Hepatocyte (in vitro differentiated cells): ENCODE results near the gene TAB3. TPM values are rescaled to one million over a fixed set of nuclear protein-coding genes. Genes with fewer than 3 reads are reported as not detected.

Experiments used
- DNase-seq: peaks from one replicate; pipeline ENCODE4 v3.0.0-alpha.2; 2016; ENCODE audit warnings: low spot score
- H2AFZ ChIP-seq: fragments of 200-600 bp; sonication (generic); 2 replicates; pipeline ENCODE4 v1.6.0; 2016; ENCODE audit warnings: antibody characterized with exemption, mild to moderate bottlenecking
- H3K27ac ChIP-seq: fragments of 200-600 bp; sonication (generic); 2 replicates; pipeline ENCODE4 v1.5.1; 2016; ENCODE audit warnings: mild to moderate bottlenecking
- H3K27me3 ChIP-seq: fragments of 200-600 bp; sonication (generic); 2 replicates; pipeline ENCODE4 v1.6.1; 2016
- H3K36me3 ChIP-seq: fragments of 200-600 bp; sonication (generic); replicated peaks from 2 replicates; pipeline ENCODE4 v1.5.1; 2016; ENCODE audit warnings: low read depth; ENCODE audit not compliant: insufficient read depth
- H3K4me1 ChIP-seq: fragments of 200-600 bp; sonication (generic); 2 replicates; pipeline ENCODE4 v1.5.1; 2016; ENCODE audit warnings: mild to moderate bottlenecking, moderate library complexity; ENCODE audit not compliant: insufficient read depth
- H3K4me2 ChIP-seq: fragments of 200-600 bp; sonication (generic); 2 replicates; pipeline ENCODE4 v1.6.0; 2016
- H3K4me3 ChIP-seq: fragments of 200-600 bp; sonication (generic); 2 replicates; pipeline ENCODE4 v1.5.1; 2016; ENCODE audit warnings: mild to moderate bottlenecking
- H3K79me2 ChIP-seq: fragments of 200-600 bp; sonication (generic); 2 replicates; pipeline ENCODE4 v1.6.0; 2017; ENCODE audit warnings: mild to moderate bottlenecking
- H3K9me2 ChIP-seq: fragments of 200-600 bp; sonication (generic); replicated peaks from 2 replicates; pipeline ENCODE4 v1.6.0; 2017; ENCODE audit warnings: mild to moderate bottlenecking; ENCODE audit not compliant: insufficient read depth
- H3K9me3 ChIP-seq: fragments of 200-600 bp; sonication (generic); 2 replicates; pipeline ENCODE4 v1.5.1; 2016; ENCODE audit warnings: low read depth, mild to moderate bottlenecking
- H4K20me1 ChIP-seq: fragments of 200-600 bp; sonication (generic); 2 replicates; pipeline ENCODE4 v1.6.0; 2016; ENCODE audit warnings: mild to moderate bottlenecking; ENCODE audit not compliant: insufficient read depth, poor library complexity, severe bottlenecking
- EZH2 ChIP-seq: fragments of 200-600 bp; sonication (generic); IDR thresholded peaks from 2 replicates; pipeline ENCODE4 v1.6.1; 2016; ENCODE audit warnings: antibody characterized with exemption, mild to moderate bottlenecking, borderline replicate concordance
- EZH2phosphoT487 ChIP-seq: fragments of 200-600 bp; sonication (generic); IDR thresholded peaks from one replicate; pipeline ENCODE4 v1.6.1; 2018; ENCODE audit warnings: antibody characterized with exemption, mild to moderate bottlenecking, low read depth, moderate library complexity; ENCODE audit not compliant: unreplicated experiment, severe bottlenecking
- WGBS: methylation state at CpG from one replicate; pipeline ENCODE4 v1.1.6; 2016; ENCODE audit warnings: low lambda C conversion rate; ENCODE audit errors: missing lambda C conversion rate; 5-methylcytosine and 5-hydroxymethylcytosine counted together
- polyA plus RNA-seq: library from polyadenylated mRNA; unstranded; fragments of >200 nt; fragmentation: Nextera tagmentation; extraction: Ambion mirVana; gene quantifications from 2 replicates; pipeline ENCODE4 v1.2.1, GENCODE V29; 2016
- total RNA-seq: library from RNA; depleted of rRNA; stranded (reverse); fragments of >200 nt; gene quantifications from 2 replicates; pipeline ENCODE4 v1.2.3, GENCODE V29; 2014
- TF ChIP-seq, protein P1 (sequence below): fragments of 200-600 bp; sonication (generic); IDR thresholded peaks from 2 replicates; pipeline ENCODE4 v1.5.1; 2016; ENCODE audit warnings: antibody characterized with exemption, mild to moderate bottlenecking; ENCODE audit not compliant: poor library complexity

Gene TAB3
- total and polyA plus RNA-seq, 2 experiments from 2014 or later: 18.9 to 79.1 TPM

DNA sequence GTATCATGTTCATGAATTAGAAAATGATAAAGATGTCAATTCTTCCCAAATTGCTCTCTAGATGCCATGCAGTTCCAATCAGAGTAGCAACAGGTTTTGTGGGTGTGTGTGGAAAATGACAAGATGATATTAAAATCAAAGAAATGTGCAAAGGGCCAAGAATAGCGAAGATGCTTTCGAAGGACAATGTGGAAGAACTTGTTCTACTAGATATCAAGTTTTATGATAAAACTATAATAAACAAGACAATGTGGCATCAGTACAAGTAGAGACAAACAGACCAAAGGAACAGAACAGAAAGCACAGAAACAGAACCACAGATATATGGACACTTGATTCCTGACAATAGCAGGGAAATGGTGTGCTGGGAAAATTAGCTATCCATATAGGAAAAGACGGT lies 9.0 kb downstream of the TAB3 start:
- 80% methylated on average over 3 of the region's 3 CpGs for WGBS
- H2AFZ ChIP-seq: no peak overlapping the region
- no peaks in the 10 kb centered on the region for H3K9me2 ChIP-seq
- peaks cover 3% of the 10 kb centered on the region for H3K4me1 ChIP-seq
- TF ChIP-seq EZH2phosphoT487 (no peak), EZH2 (no peak)
- TF ChIP-seq, protein P1, sequence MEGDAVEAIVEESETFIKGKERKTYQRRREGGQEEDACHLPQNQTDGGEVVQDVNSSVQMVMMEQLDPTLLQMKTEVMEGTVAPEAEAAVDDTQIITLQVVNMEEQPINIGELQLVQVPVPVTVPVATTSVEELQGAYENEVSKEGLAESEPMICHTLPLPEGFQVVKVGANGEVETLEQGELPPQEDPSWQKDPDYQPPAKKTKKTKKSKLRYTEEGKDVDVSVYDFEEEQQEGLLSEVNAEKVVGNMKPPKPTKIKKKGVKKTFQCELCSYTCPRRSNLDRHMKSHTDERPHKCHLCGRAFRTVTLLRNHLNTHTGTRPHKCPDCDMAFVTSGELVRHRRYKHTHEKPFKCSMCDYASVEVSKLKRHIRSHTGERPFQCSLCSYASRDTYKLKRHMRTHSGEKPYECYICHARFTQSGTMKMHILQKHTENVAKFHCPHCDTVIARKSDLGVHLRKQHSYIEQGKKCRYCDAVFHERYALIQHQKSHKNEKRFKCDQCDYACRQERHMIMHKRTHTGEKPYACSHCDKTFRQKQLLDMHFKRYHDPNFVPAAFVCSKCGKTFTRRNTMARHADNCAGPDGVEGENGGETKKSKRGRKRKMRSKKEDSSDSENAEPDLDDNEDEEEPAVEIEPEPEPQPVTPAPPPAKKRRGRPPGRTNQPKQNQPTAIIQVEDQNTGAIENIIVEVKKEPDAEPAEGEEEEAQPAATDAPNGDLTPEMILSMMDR: no peak
- no peaks in the 10 kb centered on the region for H3K9me3 ChIP-seq
- no peak for DNase-seq
- peaks cover 95% of the 10 kb centered on the region for H3K79me2 ChIP-seq
- no peak overlapping the region for H3K27ac ChIP-seq
- H3K27me3 ChIP-seq: no peaks in the 10 kb centered on the region
- no peaks in the 10 kb centered on the region for H4K20me1 ChIP-seq
- no peaks in the 10 kb centered on the region for H3K36me3 ChIP-seq
- H3K4me2 ChIP-seq: no peak overlapping the region
- no peak overlapping the region for H3K4me3 ChIP-seq

DNA sequence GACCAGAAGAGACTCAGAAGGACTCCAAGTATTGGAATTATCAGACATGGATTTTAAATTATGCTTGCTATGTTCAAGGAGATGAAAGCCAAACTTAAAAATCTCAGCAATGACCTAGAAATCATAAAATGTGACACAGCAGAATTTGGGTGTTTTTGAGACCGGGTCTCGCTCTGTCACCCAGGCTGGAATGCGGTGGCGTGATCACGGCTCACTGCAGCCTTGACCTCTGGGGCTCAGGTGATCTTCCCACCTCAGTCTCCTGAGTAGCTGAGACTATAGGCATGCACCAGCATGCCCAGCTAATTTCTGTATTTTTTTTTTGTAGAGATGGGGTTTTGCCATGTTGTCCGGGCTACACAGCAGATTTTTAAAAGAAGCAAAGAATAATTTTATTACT lies 12.7 kb downstream of the TAB3 start:
- no peak for DNase-seq
- WGBS: 87% methylated on average over 6 of the region's 6 CpGs
- H2AFZ ChIP-seq: no peak overlapping the region
- H3K27me3 ChIP-seq: no peaks in the 10 kb centered on the region
- H4K20me1 ChIP-seq: peaks cover 4% of the 10 kb centered on the region
- no peaks in the 10 kb centered on the region for H3K4me1 ChIP-seq
- H3K79me2 ChIP-seq: peaks cover 88% of the 10 kb centered on the region
- H3K27ac ChIP-seq: no peak overlapping the region
- no peaks in the 10 kb centered on the region for H3K9me3 ChIP-seq
- no peak overlapping the region for H3K4me2 ChIP-seq
- H3K4me3 ChIP-seq: no peak overlapping the region
- no peaks in the 10 kb centered on the region for H3K9me2 ChIP-seq
- H3K36me3 ChIP-seq: no peaks in the 10 kb centered on the region
- TF ChIP-seq EZH2phosphoT487 (no peak), EZH2 (no peak)
- TF ChIP-seq, protein P1: no peak

DNA sequence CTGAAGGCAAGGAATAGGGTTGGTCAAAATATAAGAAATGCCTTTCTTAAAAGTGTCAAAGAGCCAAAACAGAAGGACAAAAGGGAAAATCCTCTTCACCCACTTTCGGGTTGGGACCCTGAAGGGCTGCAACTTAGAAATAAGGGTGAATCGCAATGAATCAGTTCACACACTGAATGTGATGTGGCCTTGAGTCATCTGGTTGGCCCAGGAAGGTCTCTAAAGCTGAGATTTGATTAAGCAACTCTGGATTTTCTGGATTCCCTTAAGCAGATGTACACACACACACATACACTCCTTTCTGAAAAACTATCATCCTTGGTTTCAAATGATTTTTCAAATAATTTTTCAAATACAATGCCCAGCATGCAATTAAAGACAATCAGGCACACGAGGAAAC lies 13.1 kb downstream of the TAB3 start:
- WGBS: 65% methylated on average over 3 of the region's 3 CpGs
- no peak overlapping the region for H2AFZ ChIP-seq
- no peaks in the 10 kb centered on the region for H3K36me3 ChIP-seq
- H3K4me3 ChIP-seq: no peak overlapping the region
- no peaks in the 10 kb centered on the region for H3K27me3 ChIP-seq
- no peak overlapping the region for H3K27ac ChIP-seq
- no peak overlapping the region for H3K4me2 ChIP-seq
- no peaks in the 10 kb centered on the region for H3K9me3 ChIP-seq
- peaks cover 88% of the 10 kb centered on the region for H3K79me2 ChIP-seq
- TF ChIP-seq EZH2: no peak
- TF ChIP-seq, protein P1: no peak
- no peak for TF ChIP-seq EZH2phosphoT487
- no peaks in the 10 kb centered on the region for H3K9me2 ChIP-seq
- H3K4me1 ChIP-seq: no peaks in the 10 kb centered on the region
- no peak for DNase-seq
- peaks cover 4% of the 10 kb centered on the region for H4K20me1 ChIP-seq

- H3K9me2 ChIP-seq: no peaks in the 10 kb centered on the region
- H3K79me2 ChIP-seq: peaks cover 82% of the 10 kb centered on the region
- H3K4me3 ChIP-seq: no peak overlapping the region
- peaks cover 4% of the 10 kb centered on the region for H4K20me1 ChIP-seq
- no peak overlapping the region for H3K27ac ChIP-seq
- no peaks in the 10 kb centered on the region for H3K27me3 ChIP-seq
- no peak for DNase-seq
- H2AFZ ChIP-seq: no peak overlapping the region
- TF ChIP-seq EZH2phosphoT487 (no peak), EZH2 (no peak)
- TF ChIP-seq, protein P1: no peak
- no peak overlapping the region for H3K4me2 ChIP-seq
- 81% methylated on average over 3 of the region's 3 CpGs for WGBS
- no peaks in the 10 kb centered on the region for H3K36me3 ChIP-seq
- H3K9me3 ChIP-seq: no peaks in the 10 kb centered on the region
- H3K4me1 ChIP-seq: no peaks in the 10 kb centered on the region
Observed at GRCh38 chrX:30874851-30875250, 14.2 kb downstream of the TAB3 start.
